ENCODE measurements around the gene CORIN. TPM values are rescaled to one million over a fixed set of nuclear protein-coding genes. Genes with fewer than 3 reads are reported as not detected.
"Not testable (repeated sequence)": the region's sequence is repeated elsewhere in the genome, so short reads cannot be mapped to it uniquely, and the experiment has no call there.

CORIN gene
- total RNA-seq, 4 donors from 2014 or later: 1.2 to 6.1 (median 2.5) TPM

GRCh38 chr4:47561331-47561730 lies 276.5 kb downstream of the CORIN start:
- TF ChIP-seq POLR2A (IDR thresholded peaks at IDR 0.05): no peak
- TF ChIP-seq EP300 (IDR thresholded peaks at IDR 0.05): no peak
- TF ChIP-seq CTCF (IDR thresholded peaks at IDR 0.05): no peak
- no peak for TF ChIP-seq POLR2AphosphoS5 (IDR thresholded peaks at IDR 0.05)
- no peak overlapping the region for H3K4me3 ChIP-seq
- peaks cover 40% of the 10 kb centered on the region for H3K36me3 ChIP-seq
- no peaks in the 10 kb centered on the region for H3K4me1 ChIP-seq
- 88% methylated on average over 1 of the region's 1 CpG for WGBS
- no peak overlapping the region for H3K27ac ChIP-seq
- no peaks in the 10 kb centered on the region for H3K27me3 ChIP-seq
- H3K9me3 ChIP-seq: no peaks in the 10 kb centered on the region
- no peak for DNase-seq (ENCODE audit: low spot score in 2 of 2)

- H3K36me3 ChIP-seq: peaks cover 40% of the 10 kb centered on the region
- TF ChIP-seq POLR2AphosphoS5 (IDR thresholded peaks at IDR 0.05) (no peak), POLR2A (IDR thresholded peaks at IDR 0.05) (no peak), CTCF (IDR thresholded peaks at IDR 0.05) (no peak), EP300 (IDR thresholded peaks at IDR 0.05) (no peak)
- H3K4me1 ChIP-seq: no peaks in the 10 kb centered on the region
- DNase-seq (ENCODE audit: low spot score in 2 of 2): no peak
- no peak overlapping the region for H3K27ac ChIP-seq
- H3K9me3 ChIP-seq: no peaks in the 10 kb centered on the region
- H3K4me3 ChIP-seq: no peak overlapping the region
- H3K27me3 ChIP-seq: no peaks in the 10 kb centered on the region
- WGBS: 94% methylated on average over 1 of the region's 1 CpG
Observed at GRCh38 chr4:47560682-47561081, 277.2 kb downstream of the CORIN start.

- no peaks in the 10 kb centered on the region for H3K4me1 ChIP-seq
- no peaks in the 10 kb centered on the region for H3K27me3 ChIP-seq
- WGBS: 96% methylated on average over 2 of the region's 2 CpGs
- no peak overlapping the region for H3K4me3 ChIP-seq
- no peak for DNase-seq (ENCODE audit: low spot score in 2 of 2)
- TF ChIP-seq EP300 (IDR thresholded peaks at IDR 0.05): no peak
- TF ChIP-seq CTCF (IDR thresholded peaks at IDR 0.05): no peak
- TF ChIP-seq POLR2A (IDR thresholded peaks at IDR 0.05): no peak
- no peak for TF ChIP-seq POLR2AphosphoS5 (IDR thresholded peaks at IDR 0.05)
- H3K9me3 ChIP-seq: no peaks in the 10 kb centered on the region
- peaks cover 58% of the 10 kb centered on the region for H3K36me3 ChIP-seq
- H3K27ac ChIP-seq: no peak overlapping the region
Observed at GRCh38 chr4:47557255-47557654, 280.6 kb downstream of the CORIN start.

- H3K27me3 ChIP-seq; H3K4me3 ChIP-seq; H3K4me1 ChIP-seq; DNase-seq (ENCODE audit: low spot score in 2 of 2); H3K9me3 ChIP-seq; H3K27ac ChIP-seq: not testable (repeated sequence)
- H3K36me3 ChIP-seq: peaks cover 48% of the 10 kb centered on the region
- 90% methylated on average over 3 of the region's 3 CpGs for whole genome bisulfite sequencing
Observed at GRCh38 chr4:47555920-47556319, 281.9 kb downstream of the CORIN start.

- Histone ChIP-seq H3K9me3 (no peaks in the 10 kb centered on the region), H3K36me3 (peaks cover 41% of the 10 kb centered on the region), H3K4me1 (no peaks in the 10 kb centered on the region), H3K27me3 (no peaks in the 10 kb centered on the region), H3K27ac (no peak overlapping the region), H3K4me3 (no peak overlapping the region)
- DNase-seq (ENCODE audit: low spot score in 2 of 2): no peak
- WGBS: 90% methylated on average over 2 of the region's 2 CpGs
- TF ChIP-seq CTCF (IDR thresholded peaks at IDR 0.05) (no peak), POLR2A (IDR thresholded peaks at IDR 0.05) (no peak), POLR2AphosphoS5 (IDR thresholded peaks at IDR 0.05) (no peak), EP300 (IDR thresholded peaks at IDR 0.05) (no peak)
Observed at GRCh38 chr4:47553329-47554125, 284.3 kb downstream of the CORIN start.

Measured in suprapubic skin (tissue), 4 donors.